Inflammatory macrophage (primary cell): Measurements from ENCODE around the gene SLC9A9.
"Not testable (repeated sequence)": the region's sequence is repeated elsewhere in the genome, so short reads cannot be mapped to it uniquely, and the experiment has no call there.

Experiments
- DNase-seq, 2 donors: peaks; one replicate each; pipeline ENCODE4 v3.0.0-alpha.2; 2020 to 2022
- total RNA-seq, 18 experiments: gene quantifications; one replicate each; lab custom pipeline; 2026; ENCODE audit warnings: mixed read lengths in 6 of 18, inconsistent platforms in 2 of 18; lab: John Stamatoyannopoulos, UW

SLC9A9 gene
- 1.9 to 22.1 (median 8.0) reads per million in 18 experiments for total RNA-seq

DNA sequence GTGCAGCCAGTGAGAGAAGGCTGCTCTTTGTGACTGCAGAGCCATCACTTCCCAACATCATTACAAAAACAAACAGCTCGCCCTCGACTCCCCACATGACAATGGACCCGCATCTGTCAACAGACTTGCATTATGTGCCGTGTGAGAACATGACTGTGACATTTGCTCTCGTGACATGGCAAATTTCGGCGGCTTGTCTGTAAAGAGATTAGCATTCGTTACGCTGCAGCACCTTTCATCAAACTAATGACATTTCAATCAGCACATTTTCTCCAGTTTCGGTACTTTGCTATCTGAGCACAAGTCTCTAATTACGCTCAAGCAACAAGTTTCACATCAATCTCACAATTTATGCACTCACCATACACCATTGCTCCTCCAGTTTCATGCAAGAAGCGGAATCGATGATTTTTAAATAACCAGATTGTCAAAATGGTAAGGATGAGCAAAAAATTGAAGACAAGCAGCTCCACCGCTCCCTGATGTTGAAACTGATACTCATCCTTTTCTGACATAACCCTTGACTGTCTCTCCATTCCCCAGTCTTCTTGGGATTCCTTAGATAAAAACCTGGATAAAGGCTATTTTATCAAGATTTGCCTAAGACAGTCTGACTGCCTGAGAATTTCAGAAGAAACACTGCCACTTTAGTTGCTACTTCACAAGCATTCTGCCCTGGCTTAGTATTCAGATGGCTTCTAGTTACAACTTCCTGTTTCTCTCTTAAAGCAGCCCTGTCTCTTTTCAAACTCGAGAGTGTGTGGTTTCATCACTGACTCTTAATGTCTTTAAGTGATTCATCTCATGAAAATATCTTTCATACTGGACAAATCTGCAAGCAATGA lies at the start of gene SLC9A9:
TSS of gene SLC9A9 (minus strand) at position 682 of the 845 bp plus-strand sequence. CDS start at position 536, 146 bp downstream.
- peak; percentile 74 to 75 for DNase-seq

DNA sequence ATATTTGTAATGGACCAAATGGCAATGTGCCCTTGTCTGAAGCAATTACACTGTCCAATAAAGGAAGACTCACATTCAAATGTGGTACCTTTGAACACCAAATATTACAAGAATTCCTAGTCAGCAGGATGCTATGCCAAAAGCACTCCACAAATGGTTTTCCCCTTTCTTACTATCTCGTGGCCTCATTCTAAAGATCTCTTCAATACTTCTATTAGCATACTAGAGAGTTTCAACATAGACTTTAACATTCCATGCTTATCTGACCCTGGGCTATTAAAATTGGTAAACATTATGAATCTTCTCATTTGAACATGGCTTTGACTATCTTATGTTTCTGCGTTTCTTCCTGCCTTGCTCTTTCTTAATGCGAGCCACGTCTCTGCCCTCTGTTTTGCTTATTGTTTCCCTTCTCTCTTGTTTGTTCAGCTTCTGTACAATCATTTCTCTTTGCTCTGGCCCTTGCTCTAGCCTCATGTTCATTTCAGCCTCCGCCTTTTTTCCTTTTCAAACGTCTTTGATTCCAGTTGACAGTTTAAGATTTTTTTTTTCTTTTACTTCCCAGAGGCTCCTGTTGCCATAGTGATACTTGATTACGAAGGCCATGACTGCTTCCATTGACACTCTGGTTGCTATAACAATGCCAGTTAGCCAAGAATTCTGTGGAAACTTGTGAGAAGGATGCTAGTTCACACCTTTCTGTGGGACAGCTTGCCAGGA lies 49.5 kb upstream of the SLC9A9 start:
- DNase-seq, result no peak

DNA sequence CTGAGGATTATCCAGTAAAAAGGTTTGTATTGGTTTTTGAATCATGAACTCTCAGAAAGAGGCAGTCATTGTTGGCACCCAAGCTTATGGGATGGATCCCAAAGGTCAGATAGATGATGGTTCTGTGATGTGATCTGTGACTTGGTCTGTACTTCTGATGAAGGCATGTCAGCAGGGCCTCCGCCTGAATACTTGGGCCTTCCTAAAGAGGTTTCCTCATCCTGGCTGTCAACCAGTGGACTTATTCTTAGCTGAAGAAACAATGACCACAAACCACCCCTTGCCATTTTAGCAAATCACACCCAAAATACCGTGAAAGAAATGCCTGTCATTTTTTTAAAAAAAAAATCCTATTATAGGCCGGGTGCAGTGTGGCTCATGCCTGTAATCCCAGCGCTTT lies 48.2 kb upstream of the SLC9A9 start:
- DNase-seq, result no peak

DNA sequence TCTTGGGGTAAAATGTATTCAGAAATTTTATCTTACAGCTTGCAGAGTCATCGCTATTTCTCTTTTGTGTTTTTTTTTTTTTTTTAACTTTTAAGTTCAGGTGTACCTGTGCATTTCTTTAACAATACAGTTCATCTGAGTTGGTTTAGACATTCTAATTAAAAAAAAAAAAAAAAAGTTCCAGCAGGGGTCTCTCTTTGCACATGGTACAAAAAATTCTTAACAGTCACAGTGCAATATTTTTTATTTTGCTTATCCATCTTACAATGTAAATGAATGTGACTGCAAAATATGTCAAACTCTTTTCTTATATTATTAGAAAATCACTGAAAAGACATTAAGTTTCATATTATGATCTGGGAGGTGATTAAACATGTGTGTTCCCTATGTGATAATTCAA lies 47.5 kb upstream of the SLC9A9 start:
- peak in 1 of 2 donors; percentile 54 for DNase-seq

DNA sequence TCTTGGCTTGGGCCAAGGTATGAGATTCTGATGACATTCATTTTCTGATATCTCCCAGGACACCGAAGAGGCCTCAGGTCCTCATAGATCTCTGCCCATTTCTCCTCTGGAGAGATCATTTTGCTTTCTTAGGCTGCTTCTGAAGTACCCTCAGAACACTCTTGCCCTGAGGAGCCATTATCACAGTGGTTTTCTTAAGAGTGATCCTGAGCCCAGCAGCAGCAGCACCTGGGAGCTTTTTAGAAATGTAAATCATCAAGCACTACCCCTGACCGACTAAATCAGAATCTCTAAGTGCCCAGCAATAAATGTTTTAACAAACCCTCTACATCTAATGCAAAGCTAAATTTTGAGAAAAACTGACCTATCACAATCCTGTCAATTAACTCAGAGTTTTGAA lies 40.6 kb upstream of the SLC9A9 start:
- no peak for DNase-seq

DNA sequence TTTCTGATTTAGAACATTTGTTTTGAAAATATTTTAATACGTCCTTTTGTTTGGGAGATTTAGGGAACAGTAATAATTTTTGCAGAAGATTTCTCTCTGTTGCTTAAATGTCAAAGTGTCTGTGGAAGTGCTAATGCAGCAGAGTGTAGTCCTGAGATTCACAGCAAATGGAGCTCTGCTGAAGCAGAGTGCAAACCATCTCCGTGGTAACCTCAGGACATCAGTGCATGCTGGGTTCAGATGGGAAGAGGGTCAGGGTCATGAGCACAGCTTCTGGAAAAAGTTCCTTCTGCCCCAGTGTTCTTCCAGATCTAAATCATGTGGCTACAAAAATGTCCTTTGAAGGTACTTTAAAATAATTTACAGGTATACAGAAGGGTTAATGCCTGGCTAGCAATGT lies 39.9 kb upstream of the SLC9A9 start:
- DNase-seq, result no peak

DNA sequence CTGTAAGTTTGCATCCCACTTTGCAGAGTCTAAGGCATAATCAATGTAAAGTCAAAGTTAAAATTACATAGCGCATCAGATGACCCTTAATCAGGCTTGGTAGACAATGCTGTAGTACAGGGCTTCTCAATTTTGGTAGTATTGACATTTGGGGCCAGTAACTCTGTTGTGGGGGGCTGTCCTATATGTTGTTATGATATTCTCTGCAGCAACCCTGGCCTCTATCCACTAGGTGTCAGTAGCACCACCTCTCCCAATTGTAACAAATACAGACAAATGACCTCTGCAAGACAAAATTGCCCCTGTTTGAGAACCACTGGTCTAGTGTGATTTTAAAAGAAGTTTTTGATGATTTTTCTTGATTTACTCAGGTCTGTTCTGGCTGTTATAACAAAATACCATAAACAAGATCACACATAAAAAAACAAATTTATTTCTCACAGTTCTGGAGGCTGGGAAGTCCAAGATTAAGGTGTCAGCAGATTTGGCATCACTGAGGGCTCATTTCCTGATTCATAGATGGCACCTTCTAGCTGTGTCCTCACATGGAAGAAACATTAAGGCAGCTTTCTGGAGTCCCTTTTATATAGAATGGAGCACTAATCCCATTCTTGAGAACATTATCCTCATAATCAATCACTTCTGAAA lies 37.6 kb upstream of the SLC9A9 start:
- DNase-seq, result peak; percentile 45 to 49

DNA sequence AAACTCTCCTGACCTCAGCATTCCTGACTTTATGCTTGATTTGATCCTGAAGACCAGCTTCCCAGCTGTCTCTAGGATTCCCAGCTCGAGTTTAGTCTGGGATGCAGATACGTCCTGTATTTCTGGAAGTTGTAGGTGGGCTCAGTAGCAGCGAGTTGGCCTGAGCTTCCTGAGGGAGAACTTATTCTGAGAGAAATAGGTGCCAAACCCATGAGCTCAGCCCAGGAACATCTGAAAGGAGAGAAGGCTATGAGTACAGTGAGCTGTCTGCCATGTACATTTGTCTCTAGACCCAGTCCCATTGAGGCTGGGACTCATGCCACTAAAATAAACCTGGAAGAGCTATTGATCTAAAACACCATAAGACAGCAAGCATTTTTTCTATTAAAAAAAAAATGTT lies 36.6 kb upstream of the SLC9A9 start:
- no peak for DNase-seq

DNA sequence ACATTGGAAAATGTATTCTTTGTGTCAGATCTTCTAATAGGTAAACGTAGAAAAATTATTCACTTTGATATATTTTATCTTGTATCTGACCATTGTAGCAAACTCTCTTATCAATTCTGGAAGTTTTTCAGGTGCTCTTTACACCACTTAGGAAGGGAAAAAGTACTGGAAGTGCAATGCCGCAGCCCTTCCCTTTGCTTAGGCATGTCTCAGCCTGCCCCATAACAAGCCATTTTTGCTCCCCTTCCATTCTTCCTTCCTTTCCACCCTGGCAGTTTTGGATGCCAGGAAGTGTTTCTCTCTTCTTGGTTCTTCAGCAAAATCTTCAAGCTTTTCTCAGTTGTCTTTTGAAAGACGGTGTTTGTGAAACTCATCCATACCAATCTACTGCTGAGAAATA lies 34.9 kb upstream of the SLC9A9 start:
- DNase-seq, result no peak

DNA sequence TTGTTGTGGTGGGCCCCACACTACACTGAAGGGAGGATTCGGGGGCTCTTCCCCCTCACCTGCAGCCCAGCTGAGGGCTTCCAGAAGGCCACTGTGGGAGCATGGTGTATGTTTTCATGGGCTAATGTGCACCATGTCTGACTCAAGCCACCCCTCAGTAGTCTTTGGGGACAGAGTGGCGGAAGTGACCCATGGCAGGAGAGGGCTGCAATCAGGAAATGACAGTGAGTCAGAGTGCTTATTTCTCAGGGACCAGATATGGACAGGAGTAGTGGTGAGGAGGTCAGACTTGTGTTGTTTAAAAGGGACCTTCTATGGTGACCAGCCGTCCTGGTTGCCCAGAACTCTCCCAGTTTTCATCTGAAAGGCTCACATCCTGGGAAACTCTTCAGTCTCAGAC lies 32.8 kb upstream of the SLC9A9 start:
- DNase-seq, result peak; percentile 29 to 42

DNA sequence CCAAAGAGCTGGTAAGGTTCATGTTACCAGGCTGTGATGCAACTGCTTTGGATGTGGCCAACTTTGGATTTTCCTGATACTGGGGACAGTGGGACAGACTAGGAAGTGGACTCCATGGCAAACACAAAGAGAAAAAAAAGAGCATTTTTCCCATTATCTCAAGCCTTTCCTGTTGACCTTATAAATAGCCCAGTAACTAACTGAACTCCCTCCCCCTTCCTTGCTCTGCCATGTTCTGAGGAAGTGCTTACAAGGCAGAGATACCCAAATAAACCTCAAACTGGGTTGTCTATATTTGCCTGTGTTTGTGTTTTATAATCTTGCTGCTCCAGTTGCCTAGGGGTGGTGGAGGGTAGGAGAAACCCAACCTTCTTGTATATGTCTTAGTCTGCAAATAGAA lies 27.3 kb upstream of the SLC9A9 start:
- DNase-seq, result no peak

DNA sequence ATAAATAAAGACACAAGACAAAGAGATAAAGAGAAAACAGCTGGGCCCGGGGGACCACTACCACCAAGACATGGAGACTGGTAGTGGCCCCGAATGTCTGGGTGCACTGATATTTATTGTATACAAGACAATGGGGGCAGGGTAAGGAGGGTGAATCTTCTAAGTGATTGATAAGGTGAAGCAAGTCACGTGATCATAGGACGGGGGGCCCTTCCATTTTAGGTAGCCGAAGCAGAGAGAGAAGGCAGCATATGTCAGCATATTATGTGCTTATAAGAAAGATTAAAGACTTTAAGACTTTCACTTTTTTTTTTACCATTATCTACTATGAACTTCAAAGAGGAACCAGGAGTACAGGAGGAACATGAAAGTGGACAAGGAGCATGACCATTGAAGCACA lies 25.3 kb upstream of the SLC9A9 start:
- not testable (repeated sequence) for DNase-seq

DNA sequence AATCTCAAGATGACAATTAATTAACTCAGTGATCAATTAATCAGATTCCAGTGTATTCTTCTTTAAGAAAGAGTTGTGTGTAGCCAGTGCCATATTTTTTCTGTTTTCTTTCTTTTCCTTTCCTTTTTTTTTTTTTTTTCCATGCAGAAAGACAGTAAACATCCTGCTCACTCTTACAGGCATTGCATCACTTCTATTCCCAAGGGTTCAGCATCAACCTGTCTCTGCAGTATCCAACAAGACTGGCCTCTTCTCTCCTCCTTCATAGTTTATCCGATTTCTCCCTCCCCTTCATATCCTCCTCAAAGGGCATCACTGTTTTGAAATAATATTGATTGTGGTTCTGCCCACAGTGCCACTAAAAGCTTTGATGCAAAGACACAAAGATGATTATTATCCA lies 17.0 kb upstream of the SLC9A9 start:
- no peak for DNase-seq

DNA sequence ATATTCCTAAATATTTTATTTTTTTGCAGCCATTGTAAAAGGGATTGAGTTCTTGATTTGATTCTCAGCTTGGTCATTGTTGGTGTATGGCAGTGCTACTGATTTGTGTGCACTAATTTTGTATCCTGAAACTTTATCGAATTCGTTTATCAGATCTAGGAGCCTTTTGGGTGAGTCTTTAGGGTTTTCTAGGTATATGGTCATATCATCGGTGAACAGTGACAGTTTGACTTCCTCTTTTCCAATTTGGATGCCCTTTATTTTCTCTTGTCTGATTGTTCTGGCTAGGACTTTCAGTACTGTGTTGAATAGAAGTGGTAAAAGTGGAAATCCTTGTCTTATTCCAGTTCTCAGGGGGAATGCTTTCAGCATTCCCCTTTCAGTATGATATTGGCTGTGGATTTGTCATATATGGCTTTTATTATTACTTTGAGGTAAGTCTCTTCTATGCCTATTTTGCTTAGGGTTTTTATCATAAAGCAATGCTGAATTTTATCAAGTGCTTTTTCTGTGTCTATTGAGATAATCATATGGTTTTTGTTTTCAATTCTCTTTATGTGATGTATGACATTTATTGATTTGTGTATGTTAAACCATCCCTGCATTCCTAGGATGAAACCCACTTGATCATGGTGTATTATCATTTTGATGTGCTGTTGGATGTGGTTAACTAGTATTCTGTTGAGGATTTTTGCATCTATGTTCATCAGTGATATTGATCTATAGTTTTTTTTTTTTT lies 11.4 kb upstream of the SLC9A9 start:
- DNase-seq, result no peak

DNA sequence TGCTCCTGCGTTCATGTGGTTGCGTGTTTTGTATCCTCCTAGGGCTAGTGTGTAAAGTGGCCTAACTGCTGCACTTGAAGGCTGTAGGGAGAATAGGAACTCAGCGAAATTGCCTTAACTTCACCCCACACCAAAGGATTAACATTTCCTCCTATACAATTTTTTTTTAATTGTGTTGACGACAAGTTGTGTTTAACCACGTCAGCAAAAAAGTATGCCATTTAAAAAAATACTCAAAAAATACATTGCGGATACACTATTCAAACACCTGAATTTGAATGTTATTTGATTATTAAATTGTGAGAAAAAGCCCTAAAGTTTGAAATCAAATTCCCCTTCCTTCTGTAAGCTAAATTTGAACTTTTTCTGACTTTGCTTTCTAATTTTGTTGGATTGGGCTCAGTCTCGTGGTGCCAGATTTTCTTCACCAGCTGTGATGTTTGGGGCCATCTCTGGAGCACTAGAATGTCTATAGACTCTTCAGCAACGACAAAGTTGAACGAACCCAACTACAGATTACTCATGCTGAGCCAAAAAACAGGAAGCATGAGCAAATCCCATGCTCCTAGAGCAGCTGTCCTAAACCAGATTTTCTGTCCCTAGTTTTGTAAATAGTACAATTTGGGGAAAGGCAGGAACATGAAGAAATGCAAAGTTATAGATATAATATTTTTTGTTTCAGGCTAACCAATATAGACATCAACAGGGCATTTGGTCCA lies 8.1 kb upstream of the SLC9A9 start:
- peak; percentile 22 to 45 for DNase-seq

DNA sequence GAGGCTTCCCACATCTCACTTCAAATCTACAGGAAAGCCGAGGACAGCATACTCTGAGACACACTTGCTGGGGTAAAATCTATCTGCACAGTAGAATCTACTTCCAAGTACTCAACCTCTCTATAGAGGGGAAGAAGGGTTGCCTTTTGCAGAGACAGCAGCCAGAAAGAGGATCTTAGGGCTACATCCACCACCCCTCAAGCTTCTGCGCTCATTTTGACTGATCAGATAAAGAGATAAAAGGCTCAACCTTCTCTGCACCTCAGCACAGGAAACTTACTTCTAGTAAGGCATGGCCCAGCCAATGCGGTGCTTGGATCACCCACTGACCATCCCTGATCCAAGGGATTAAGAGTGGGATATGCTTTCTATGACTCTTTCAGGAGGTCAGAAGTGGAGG lies 6.9 kb upstream of the SLC9A9 start:
- no peak for DNase-seq

DNA sequence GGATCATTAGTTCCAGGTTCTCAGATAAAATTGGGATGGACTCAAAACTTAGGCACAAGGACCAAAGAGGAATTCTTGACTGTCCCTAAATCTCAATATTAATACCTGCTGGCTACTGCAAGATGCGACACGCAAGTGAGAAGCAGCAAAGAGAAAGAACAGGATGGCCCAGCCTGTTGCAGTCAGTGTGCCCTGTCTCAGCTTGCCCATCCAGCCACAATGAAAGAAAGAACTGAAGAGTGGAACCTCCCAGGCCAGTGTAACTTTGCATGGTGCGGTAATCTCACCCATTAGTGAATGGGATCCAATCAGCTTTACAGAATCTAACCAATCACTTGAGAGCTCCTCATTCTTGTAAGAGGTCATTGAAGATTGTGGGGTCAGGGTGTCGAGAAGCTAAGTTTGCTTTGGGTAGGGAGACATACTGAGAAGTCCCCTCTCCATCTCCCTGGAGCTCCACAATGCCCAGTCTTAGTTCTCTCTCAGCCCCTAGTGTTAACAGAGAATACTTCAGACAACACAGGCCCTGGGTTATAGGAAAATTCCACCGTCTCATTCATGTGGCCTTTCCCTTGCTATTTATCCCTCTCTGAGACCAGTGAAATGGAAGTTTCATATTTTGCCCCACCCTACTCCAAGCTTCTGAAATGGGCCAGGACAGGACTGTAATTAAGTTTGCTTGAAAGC lies 3.2 kb upstream of the SLC9A9 start:
- DNase-seq, result no peak

DNA sequence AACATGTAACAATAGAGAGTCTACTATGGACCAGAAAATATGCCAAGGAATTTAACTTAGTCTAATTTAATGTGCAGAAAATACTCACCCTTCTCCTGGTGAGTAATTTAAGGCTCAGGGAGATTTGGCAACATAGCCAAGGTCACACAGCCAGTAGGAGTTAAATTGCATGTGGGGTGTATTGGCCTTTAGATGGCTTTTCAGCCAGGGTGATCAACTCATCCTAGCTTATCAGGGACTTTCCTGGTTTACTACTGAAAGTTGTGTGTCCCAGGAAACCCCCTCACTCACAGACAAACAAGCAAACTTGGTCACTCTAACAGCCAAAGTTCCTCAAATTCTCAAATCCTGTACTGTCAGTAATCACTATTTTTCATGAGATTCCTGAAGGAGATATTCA lies 2.6 kb upstream of the SLC9A9 start:
- DNase-seq, result peak; percentile 30 to 59

DNA sequence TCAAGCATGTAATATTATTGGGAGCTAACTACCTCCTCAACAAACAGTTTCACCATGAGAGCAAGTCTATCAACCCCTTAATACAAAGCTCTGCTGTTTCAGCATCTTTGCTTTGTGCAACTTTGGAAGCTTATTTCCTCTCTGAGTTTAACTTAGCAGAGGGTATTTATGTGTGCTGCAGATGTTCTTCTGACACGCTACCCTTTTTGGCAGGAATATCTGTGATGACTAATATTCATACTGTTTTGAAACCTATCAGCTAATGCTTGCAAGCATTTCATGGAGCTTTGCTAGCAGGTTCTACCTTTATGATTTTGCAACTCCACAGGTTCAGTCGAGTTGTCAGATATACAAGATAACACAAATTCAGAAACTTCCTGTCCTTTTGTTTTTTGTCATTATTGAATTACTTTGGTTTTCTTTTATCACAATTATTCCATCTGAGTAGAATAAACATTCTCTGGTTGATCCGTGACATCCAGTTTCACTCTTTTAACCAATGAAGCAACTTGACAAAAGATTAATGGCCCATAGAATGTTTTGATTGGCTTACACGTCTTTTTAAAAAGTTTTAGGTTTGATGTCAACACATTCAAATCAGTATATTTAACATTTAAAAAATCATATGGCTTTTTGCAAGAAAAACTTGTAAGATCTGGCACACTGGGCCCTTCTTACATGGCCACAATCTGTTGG lies 1.7 kb upstream of the SLC9A9 start:
- peak; percentile 42 to 46 for DNase-seq

DNA sequence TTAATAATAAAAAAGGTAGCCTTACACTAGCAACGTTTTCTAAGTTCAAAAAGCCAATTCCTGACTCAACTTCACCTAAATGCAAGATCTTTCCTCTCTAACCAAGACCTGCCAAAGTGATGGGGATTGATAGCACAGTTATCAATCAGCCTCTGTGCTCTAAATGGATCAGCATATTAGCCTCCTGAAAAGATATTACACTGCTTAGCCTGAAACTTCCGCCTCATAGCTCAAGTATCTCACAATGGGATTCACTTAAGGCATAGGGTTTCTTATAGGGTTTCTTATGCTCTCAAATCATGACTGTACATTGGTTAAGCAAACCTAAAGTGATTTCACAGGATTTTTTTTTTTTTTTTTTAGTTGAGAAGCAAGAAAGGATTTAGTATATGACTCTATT lies 436 bp upstream of the SLC9A9 start:
- DNase-seq, result no peak

DNA sequence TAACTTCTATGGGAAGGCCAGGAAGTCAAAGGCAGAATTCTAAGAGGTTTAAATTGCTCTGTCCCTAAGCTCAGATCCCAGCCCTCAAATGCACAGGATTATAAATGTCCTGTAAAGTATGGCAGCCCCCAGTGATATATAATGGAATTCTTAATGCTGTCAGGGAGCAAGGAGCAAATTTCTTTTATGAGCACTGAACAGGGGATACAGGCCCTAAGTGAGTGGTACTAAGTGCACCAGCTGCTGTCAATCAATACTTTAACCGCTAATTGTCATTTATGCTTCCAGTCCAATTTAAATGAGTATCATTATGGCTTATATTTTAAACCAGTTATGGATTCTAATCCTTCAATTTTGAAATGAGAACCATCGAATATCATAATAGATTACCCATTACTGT lies 4.7 kb downstream of the SLC9A9 start:
- DNase-seq, result no peak
